Heart left ventricle (tissue), 16 donors: Measurements from ENCODE around the gene TIGD2. TPM values are rescaled to one million over a fixed set of nuclear protein-coding genes. Genes with fewer than 3 reads are reported as not detected.

Experiments
- ATAC-seq, 4 donors: fragments of 200-7000 bp; cut with Tn5 transposase; one replicate each; pipeline ENCODE4 v1.9.1; 2020 to 2022; ENCODE audit warnings: moderate library complexity in 4 of 4, mild to moderate bottlenecking in 3 of 4, moderate number of reproducible peaks in 1 of 4
- DNase-seq, 5 donors: peaks; one replicate each; pipeline ENCODE4 v3.0.0-alpha.2; 2020
- H3K27ac ChIP-seq, 12 donors: fragments of 200-600 bp; sonication (generic) in 4 of 12; one replicate each; pipeline versions ENCODE4 v1.5.0 to v1.8.0; 2016 to 2022; ENCODE audit warnings: mild to moderate bottlenecking in 2 of 12
- H3K27me3 ChIP-seq, 9 donors: fragments of 200-600 bp; sonication (generic) in 2 of 9; one replicate each; pipeline versions ENCODE4 v1.5.1 to v1.8.0; 2016 to 2022; ENCODE audit warnings: mild to moderate bottlenecking in 3 of 9
- H3K36me3 ChIP-seq, 9 donors: fragments of 200-600 bp; sonication (generic) in 2 of 9; one replicate each; pipeline versions ENCODE4 v1.5.0 to v1.8.0; 2018 to 2022; ENCODE audit warnings: mild to moderate bottlenecking in 2 of 9
- H3K4me1 ChIP-seq, 12 donors: fragments of 200-600 bp; sonication (generic) in 4 of 12; one replicate each; pipeline versions ENCODE4 v1.5.0 to v1.8.0; 2016 to 2022; ENCODE audit warnings: mild to moderate bottlenecking in 3 of 12
- H3K4me3 ChIP-seq, 12 donors: fragments of 200-600 bp; sonication (generic) in 4 of 12; one replicate each; pipeline versions ENCODE4 v1.5.0 to v1.8.0; 2017 to 2022; ENCODE audit warnings: mild to moderate bottlenecking in 9 of 12, moderate library complexity in 4 of 12
- H3K9me3 ChIP-seq, 12 donors: fragments of 200-600 bp; sonication (generic) in 4 of 12; one replicate each; pipeline versions ENCODE4 v1.5.0 to v1.8.0; 2016 to 2022; ENCODE audit warnings: mild to moderate bottlenecking in 1 of 12
- CTCF ChIP-seq, 12 donors: fragments of 200-600 bp; sonication (generic) in 4 of 12; IDR thresholded peaks; one replicate each; pipeline versions ENCODE4 v1.5.0 to v1.8.0; 2018 to 2022; ENCODE audit warnings: antibody characterized with exemption in 12 of 12, mild to moderate bottlenecking in 5 of 12
- POLR2A ChIP-seq, 2 donors: fragments of 450-650 bp; IDR thresholded peaks; one replicate each; pipeline ENCODE4 v1.6.1; 2017; ENCODE audit warnings: antibody characterized with exemption in 2 of 2, mild to moderate bottlenecking in 2 of 2, moderate library complexity in 2 of 2
- WGBS, 4 donors: extraction: QIAGEN DNeasy Blood & Tissue Kit in 2 of 4; methylation state at CpG; one replicate each; pipeline versions ENCODE4 v1.1.5 to v1.1.7; 2013 to 2018; 5-methylcytosine and 5-hydroxymethylcytosine counted together
- intact Hi-C, 10 donors: fragments of 100-400 bp; cut with DNase I; formaldehyde crosslinking; loops; one replicate each; pipeline versions ENCODE4 v1.11.1 to v1.14.2; 2022
- polyA plus RNA-seq, 2 donors: library from polyadenylated mRNA; stranded (reverse); fragments of 200-250 nt; gene quantifications; one replicate each; pipeline ENCODE4 v1.2.3, GENCODE V29; 2013
- total RNA-seq, 9 donors: library from RNA; depleted of rRNA in 2 of 9; stranded (reverse); fragments of >200 nt in 2 of 9; fragmentation: NEBNext Ultra II Directional in 3 of 9; extraction: Animal tissue kit (Norgen Biotek cat#: 25700) in 3 of 9; gene quantifications; one replicate each; pipeline versions ENCODE4 v1.1.0 to v1.2.4, GENCODE V29; 2016 to 2023
- donor health status: ischemic (EF 13 %, LVEDD 7.1; RV severe dilation, severe dysfunction).
- donor health status: healthy with polysubstance abuse.
- donor health status: DM: no; HTN: yes; CAD: no.
- donor health status: DM: no; HTN: no; CAD: no.
- donor health status: ischemic (EF 25% LVEDD 6.9; RV normal size, moderate dysfunction).
- donor health status: ischemic (EF 25% LVEDD 5.7; RV mildly dilated, moderate dysfunction).
- donor health status: healthy.
- donor health status: DM: yes; HTN: yes; CAD: no.
- donor health status: ischemic (EF 35%, LVEDD 5.7; RV mildly dilated, moderate dysfunction).
- donor health status: nonischemic (EF 11% LVEDD 7.7; RV severe dilation, severe dysfunction).
- donor health status: DM: yes; HTN: yes; CAD: no.
- donor health status: PGD.
- donor health status: ischemic (EF 29% LVEDD 5.4; RV normal size, mild dysfunction).
- donor health status: nonischemic (EF 23%, LVEDD 6.1; RV moderate dilation, normal function).

Gene TIGD2
- total and polyA plus RNA-seq, 11 donors = 1.1 to 3.9 (median 2.1) TPM

GRCh38 chr4:89134775-89135319, 23.5 kb downstream of the TIGD2 start:
- Histone ChIP-seq H3K4me3 (no peak overlapping the region), H3K36me3 (no peaks in the 10 kb centered on the region), H3K9me3 (no peaks in the 10 kb centered on the region), H3K4me1 (peaks cover 0 to 11% (median 0%) of the 10 kb centered on the region in 12 donors), H3K27me3 (no peaks in the 10 kb centered on the region), H3K27ac (peak overlapping the region in 2 of 12 donors; percentile 20 to 32)
- no peak for TF ChIP-seq CTCF (IDR thresholded peaks at IDR 0.05)
- TF ChIP-seq POLR2A (IDR thresholded peaks at IDR 0.05) = no peak
- DNase-seq (peak in 1 of 5 donors; percentile 20), ATAC-seq (peak in 3 of 4 donors; percentile 31 to 58 (median 49))
- intact Hi-C loops = no loop called here
- 47 to 57% (median 54%) methylated on average over 4 of the region's 4 CpGs for WGBS, 4 donors

DNA sequence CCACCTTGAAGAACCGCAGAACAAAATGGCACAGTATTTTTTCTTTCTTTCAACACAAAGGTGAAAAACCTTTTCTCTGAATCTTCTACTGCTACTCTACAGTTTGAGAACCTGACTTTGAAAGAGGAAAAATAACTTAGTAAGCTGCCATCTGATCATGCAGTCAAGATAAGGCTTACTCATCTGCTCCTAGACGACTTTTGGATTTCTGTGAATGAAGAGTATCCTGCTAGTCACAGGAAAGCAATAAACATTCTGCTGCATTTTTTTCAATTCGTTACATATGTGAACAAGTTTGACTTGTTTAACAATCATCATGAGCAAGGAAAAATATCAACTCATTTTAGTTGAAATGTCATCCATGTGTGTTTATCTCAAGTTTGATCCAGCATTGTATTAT, 25.2 kb downstream of the TIGD2 start:
- H3K4me3 ChIP-seq = no peak overlapping the region
- TF ChIP-seq POLR2A (IDR thresholded peaks at IDR 0.05) (no peak), CTCF (IDR thresholded peaks at IDR 0.05) (no peak)
- DNase-seq (no peak), ATAC-seq (no peak)
- no peak overlapping the region for H3K27ac ChIP-seq
- no peaks in the 10 kb centered on the region for H3K36me3 ChIP-seq
- H3K4me1 ChIP-seq = peaks cover 0 to 11% (median 0%) of the 10 kb centered on the region in 12 donors
- intact Hi-C loops = no loop called here
- 66 to 77% (median 72%) methylated on average over 3 of the region's 3 CpGs for WGBS, 4 donors
- no peaks in the 10 kb centered on the region for H3K27me3 ChIP-seq
- no peaks in the 10 kb centered on the region for H3K9me3 ChIP-seq

- no peaks in the 10 kb centered on the region for H3K9me3 ChIP-seq
- peaks cover 0 to 11% (median 0%) of the 10 kb centered on the region in 12 donors for H3K4me1 ChIP-seq
- ATAC-seq = no peak
- H3K27me3 ChIP-seq = no peaks in the 10 kb centered on the region
- H3K4me3 ChIP-seq = no peak overlapping the region
- intact Hi-C loops = no loop called here
- 94 to 96% (median 95%) methylated on average over 5 of the region's 5 CpGs for WGBS, 4 donors
- H3K36me3 ChIP-seq = no peaks in the 10 kb centered on the region
- no peak overlapping the region for H3K27ac ChIP-seq
- no peak for DNase-seq
- no peak for TF ChIP-seq CTCF (IDR thresholded peaks at IDR 0.05)
- TF ChIP-seq POLR2A (IDR thresholded peaks at IDR 0.05) = no peak
Observed at GRCh38 chr4:89137231-89137630, 25.9 kb downstream of the TIGD2 start.

DNA sequence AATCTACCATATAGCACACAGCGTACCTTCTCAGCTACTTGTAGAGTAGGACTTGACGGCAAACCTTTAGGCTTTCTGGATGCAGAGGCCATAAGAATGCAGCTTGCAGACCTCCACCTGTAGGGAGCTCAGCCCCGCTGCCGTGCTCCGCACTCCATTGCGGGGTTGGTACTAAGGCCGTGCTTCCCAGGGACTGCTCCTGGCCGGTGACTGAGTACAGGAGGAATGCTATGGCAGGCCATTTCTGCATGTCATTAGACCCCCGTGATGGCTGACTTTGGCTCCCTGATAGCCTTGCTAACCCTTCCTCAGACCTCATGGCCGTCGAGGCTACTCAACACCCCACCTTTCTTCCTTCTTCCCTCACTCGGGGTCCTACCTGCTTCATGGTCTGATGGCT, 26.4 kb downstream of the TIGD2 start:
- H3K4me3 ChIP-seq = no peak overlapping the region
- intact Hi-C loops = no loop called here
- 84 to 94% (median 90%) methylated on average over 12 of the region's 12 CpGs for WGBS, 4 donors
- H3K36me3 ChIP-seq = no peaks in the 10 kb centered on the region
- no peak overlapping the region for H3K27ac ChIP-seq
- ATAC-seq (no peak), DNase-seq (no peak)
- H3K9me3 ChIP-seq = no peaks in the 10 kb centered on the region
- H3K4me1 ChIP-seq = peaks cover 0 to 11% (median 0%) of the 10 kb centered on the region in 12 donors
- no peaks in the 10 kb centered on the region for H3K27me3 ChIP-seq
- TF ChIP-seq CTCF (IDR thresholded peaks at IDR 0.05) (no peak), POLR2A (IDR thresholded peaks at IDR 0.05) (no peak)
